Kasumi-1 (cell line): Measurements from ENCODE around the gene KLF4.

Source experiments
- DNase-seq, 2 experiments: peaks; one replicate each; lab custom pipeline; 2025; lab: John Stamatoyannopoulos, UW

Gene KLF4

DNA sequence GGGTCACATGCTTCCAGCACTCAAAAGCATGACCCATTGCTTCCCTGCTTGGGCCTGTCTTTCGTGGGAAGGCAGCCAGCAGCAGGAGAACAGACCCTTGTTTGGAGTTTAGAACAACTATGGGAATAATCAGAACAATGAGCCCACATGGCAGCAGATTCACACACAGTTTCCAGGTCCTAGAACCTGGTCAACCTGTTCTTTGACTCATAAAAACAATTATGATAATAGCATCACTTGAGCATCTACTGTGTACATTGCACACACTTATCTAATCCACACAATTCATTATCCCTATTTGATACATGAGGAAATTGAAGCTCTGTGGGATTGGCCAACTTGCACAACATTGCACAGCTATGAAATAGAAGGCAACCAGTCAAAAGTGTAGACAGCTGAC is 41.7 kb downstream of the KLF4 start:
- DNase-seq, result no peak

DNA sequence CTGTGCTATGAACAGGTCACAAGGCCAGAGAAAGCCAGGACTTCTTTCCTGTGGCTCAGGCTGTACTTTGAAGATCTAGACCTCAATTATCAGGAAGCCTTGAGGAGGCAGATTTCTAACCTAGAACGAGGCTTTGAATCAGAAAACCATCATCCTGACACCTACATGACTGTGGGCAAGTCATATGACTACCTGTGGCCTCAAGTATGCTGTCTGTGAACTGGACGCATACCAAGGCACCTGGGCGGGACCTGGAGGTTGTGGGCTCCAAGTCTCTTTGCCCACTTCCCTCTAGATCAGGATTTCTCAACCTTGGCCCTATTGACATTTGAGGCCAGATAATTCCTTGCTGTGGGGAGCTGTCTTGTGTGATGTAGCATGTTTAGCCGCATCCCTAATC is 42.5 kb downstream of the KLF4 start:
- no peak for DNase-seq

DNA sequence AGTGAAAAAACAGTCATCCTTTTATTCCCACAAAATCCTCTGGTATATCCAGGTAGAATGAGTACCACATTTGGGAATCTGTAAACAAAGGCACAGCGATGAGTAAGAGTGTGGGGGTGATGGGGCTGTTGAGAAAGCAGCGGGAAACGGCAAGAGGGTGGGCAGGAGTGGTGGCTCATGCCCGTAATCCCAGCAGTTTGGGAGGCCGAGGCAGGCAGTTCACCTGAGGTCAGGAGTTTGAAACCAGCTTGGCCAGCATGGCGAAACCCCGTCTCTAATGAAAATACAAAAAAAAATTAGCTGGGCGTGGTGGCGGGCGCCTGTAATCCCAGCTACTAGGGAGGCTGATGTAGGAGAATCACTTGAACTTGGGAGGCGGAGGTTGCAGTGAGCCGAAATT is 43.1 kb downstream of the KLF4 start:
- no peak for DNase-seq

DNA sequence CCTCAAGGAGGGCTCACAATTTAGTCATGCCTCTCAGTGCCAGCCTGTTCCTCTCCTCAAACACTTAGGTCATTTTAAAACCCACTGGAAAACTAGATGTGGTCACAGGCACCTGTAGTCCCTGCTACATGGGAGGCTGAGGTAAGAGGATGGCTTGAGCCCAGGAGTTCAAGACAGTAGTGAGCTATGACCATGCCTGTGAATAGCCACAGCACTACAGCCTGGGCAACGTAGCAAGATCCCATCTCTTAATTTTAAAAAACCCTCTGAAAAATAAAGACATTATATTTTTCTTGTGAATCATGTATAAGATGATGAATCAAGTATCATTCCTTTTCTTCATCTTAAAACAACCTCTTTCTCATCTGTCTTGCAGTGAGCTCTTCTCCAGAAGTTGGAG is 45.8 kb downstream of the KLF4 start:
- no peak for DNase-seq

DNA sequence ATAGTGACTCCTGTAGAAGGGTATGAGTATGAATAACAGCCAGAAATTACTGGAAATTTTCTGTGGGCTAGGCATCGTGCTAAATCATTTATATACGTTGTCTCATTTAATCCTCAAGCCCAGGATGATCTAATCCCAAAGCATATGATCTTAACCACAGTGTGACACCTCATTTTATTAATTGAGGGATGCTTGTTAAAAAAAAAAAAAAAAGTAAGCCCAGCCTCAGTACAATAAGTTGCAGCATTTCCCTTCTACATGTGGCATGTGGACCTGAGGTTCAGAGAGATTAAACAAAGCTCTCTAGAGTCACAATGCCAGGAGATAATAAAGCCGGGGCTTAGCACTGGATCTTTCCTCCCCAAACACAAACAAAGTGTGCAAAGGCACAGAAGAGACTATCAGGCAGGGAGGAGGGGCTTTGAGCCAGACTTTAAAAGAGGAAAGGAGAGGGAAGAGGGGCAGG is 49.5 kb downstream of the KLF4 start:
- no peak for DNase-seq

DNA sequence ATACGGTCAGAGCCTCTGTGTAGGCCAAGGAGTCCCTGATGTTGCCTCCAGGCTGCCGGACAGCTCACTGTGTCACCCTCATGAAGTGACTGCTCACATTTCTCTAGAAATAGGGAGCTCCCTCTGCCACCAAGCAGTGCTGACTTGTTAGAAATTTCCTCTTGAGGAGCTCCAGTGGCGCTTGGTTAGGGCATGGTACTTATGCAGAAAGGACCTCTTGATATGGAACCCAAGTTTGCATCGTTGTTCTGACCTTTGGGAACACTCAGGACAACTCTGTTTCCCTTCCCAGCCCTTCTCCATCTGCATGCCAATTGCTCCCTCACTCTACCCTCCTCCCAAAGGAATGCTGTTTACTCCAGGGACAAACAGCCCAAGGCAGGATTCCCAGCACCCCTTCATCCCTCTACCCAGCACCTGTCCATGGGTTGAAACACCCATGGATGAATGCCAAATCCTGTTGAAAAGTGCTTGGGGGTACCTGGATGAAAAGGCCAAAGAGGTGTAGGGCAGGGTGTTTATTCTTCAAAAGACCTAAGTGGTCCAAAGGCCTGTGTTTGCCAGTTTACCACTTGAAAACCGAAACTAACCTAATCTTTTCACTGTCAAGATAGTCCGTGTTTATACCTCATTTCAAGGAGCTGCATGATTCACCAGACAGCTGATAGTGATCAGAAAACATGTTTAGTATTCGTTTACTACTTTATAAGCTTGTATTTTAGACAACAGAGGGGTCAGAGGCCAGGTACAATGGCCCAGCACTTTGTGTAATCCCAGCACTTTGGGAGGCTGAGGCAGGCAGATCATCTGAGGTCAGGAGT is 51.1 kb downstream of the KLF4 start:
- no peak for DNase-seq

DNA sequence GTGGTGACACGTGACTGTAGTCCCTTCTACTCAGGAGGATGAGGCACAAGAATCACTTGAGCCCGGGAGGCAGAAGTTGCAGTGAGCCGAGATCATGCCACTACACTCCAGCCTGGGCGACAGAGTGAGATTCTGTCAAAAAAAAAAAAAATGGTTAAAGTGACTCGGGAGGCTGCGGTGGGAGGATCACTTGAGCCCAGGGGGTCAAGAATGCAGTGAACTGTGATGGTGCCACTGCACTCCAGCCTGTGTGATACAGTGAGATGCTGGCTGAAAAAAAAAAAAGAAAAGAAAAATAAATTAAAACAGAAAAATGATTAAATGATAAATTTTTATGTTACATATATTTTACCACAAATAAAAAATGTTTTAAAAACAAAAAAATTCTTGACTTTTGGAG is 51.9 kb downstream of the KLF4 start:
- DNase-seq, result no peak

DNA sequence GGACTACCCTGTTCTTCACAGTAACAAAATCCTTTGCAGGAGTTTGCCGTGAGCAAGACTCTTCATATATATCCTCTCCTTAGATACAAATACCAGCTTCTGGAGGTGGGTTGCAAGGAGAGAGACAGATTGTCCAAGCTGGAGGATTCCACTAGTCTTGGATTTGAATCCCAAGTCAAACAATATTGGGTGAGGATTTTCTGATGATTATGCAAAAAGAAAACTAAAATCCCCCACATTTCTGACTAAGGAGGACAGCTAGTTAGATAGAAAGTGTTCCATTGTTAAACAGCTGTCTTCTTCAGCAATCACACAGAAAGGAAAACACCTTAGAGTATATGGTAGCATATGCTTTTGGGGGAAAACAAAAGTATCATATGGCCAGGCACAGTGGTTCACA is 54.2 kb downstream of the KLF4 start:
- no peak for DNase-seq
